Right lobe of liver (tissue), 4 donors: ENCODE results near the gene DOCK1.

ENCODE experiments used
- CTCF ChIP-seq, 4 donors: fragments of 200-600 bp in 3 of 4; fragments of 450-650 bp in 1 of 4; IDR thresholded peaks; one replicate each; pipeline versions ENCODE4 v1.5.1 to v1.8.0; 2016 to 2022; ENCODE audit warnings: antibody characterized with exemption in 4 of 4, mild to moderate bottlenecking in 2 of 4
- POLR2A ChIP-seq: fragments of 450-650 bp; IDR thresholded peaks from one replicate; pipeline ENCODE4 v1.6.1; 2017; ENCODE audit warnings: antibody characterized with exemption, mild to moderate bottlenecking
- donor health status: DM: no; HTN: no; CAD: no.
- donor health status: DM: no; HTN: no; CAD: no.
- donor health status: DM: no; HTN: yes; CAD: no.

GRCh38 chr10:127145173-127145572, 239.9 kb downstream of the DOCK1 start:
- TF ChIP-seq POLR2A, result no peak
- TF ChIP-seq CTCF (IDR thresholded peaks at IDR 0.05), result no peak
